Chondrocyte (in vitro differentiated cells): ENCODE results near the gene DHCR24. TPM values are rescaled to one million over a fixed set of nuclear protein-coding genes. Genes with fewer than 3 reads are reported as not detected.

Experiments used
- DNase-seq: peaks from one replicate; pipeline ENCODE4 v3.0.0; 2021; ENCODE audit warnings: mixed read lengths, low spot score
- H3K27ac Mint-ChIP-seq: one replicate; pipeline ENCODE4 v1.8.0; 2021; ENCODE audit warnings: mild to moderate bottlenecking, moderate library complexity, mixed read lengths; ENCODE audit not compliant: unreplicated experiment
- H3K27me3 Mint-ChIP-seq: 2 replicates; pipeline ENCODE4 v1.8.0; 2021; ENCODE audit warnings: low read depth, mixed read lengths
- H3K36me3 Mint-ChIP-seq: 2 replicates; pipeline ENCODE4 v1.8.0; 2021; ENCODE audit warnings: low read depth, mixed read lengths
- H3K4me1 Mint-ChIP-seq: 2 replicates; pipeline ENCODE4 v1.8.0; 2021; ENCODE audit warnings: low read depth, mild to moderate bottlenecking, mixed read lengths
- H3K4me3 Mint-ChIP-seq: one replicate; pipeline ENCODE4 v1.8.0; 2021; ENCODE audit warnings: mild to moderate bottlenecking, moderate library complexity, mixed read lengths; ENCODE audit not compliant: unreplicated experiment
- H3K9me3 Mint-ChIP-seq: 2 replicates; pipeline ENCODE4 v1.8.0; 2021; ENCODE audit warnings: low read depth, mixed read lengths
- total RNA-seq: library from RNA; stranded (reverse); gene quantifications from 3 replicates; pipeline ENCODE4 v1.2.1, GENCODE V29; 2021
- TF ChIP-seq, protein P1 (sequence below): fragments of 200-600 bp; sonication (generic); IDR thresholded peaks from 2 replicates; pipeline ENCODE4 v1.5.0; 2021; ENCODE audit warnings: antibody characterized with exemption, mild to moderate bottlenecking, moderate library complexity

DHCR24 gene
- total RNA-seq, 1 donor from 2014 or later, result 129 TPM

DNA sequence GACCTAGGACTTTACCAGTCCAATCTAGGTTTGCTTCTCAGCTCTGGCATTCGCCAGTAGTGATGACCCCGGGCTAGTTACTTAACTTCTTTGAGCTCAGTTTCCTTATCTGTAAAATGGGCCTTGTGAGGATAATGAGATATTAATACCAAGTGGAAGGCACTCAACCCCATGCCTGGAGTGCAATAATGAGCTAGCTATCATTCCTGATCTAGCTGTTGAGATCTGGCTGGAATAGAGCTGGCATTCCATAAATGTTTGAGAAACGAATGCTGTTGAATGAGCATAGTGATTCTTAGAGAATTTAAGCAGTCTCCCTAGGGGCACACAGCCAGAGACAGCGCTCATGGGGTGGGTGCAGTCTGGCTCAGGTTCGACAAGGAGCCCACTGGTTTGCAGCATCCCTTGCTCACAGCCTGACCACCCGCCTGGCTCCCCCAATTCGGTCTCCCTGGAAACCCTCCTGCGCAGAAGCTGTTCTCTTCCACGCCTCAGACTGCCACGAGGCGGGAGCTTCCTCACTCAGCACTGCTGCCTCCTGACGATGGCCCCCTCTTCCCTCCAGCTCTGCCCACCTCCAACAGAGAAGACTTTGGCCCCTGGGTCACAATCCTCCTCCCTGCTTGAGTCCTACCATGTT is 32.5 kb downstream of the DHCR24 start:
- peaks cover 38% of the 10 kb centered on the region for H3K36me3 Mint-ChIP-seq

DNA sequence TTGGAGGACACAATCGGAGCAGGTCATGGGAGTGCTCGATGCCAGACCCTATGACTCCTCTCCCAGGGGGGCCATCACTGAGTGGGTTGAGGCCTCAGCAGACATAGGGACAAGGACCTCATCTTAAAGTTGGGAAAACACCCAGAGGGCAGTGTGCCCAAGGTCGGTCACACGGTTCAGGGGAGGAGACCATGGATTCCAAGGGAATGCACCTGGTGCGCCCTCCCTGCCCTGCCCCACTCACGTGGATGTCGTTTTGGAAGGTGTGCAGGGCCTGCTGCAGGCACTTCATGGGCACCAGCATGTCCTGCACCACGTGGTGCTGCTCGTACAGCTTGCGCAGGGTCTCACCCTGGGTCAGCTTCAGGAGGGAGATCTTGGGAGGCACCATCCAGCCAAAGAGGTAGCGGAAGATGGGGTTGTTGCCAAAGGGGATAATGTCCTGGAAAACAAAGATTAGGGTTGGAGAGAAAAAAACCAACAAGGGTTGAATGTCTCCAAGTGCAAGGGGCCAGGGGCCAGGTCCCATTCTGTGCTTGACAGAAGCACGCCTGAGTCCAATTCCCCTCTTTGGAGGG is 33.1 kb downstream of the DHCR24 start:
- H3K36me3 Mint-ChIP-seq, result peaks cover 43% of the 10 kb centered on the region
- TF ChIP-seq, protein P1, sequence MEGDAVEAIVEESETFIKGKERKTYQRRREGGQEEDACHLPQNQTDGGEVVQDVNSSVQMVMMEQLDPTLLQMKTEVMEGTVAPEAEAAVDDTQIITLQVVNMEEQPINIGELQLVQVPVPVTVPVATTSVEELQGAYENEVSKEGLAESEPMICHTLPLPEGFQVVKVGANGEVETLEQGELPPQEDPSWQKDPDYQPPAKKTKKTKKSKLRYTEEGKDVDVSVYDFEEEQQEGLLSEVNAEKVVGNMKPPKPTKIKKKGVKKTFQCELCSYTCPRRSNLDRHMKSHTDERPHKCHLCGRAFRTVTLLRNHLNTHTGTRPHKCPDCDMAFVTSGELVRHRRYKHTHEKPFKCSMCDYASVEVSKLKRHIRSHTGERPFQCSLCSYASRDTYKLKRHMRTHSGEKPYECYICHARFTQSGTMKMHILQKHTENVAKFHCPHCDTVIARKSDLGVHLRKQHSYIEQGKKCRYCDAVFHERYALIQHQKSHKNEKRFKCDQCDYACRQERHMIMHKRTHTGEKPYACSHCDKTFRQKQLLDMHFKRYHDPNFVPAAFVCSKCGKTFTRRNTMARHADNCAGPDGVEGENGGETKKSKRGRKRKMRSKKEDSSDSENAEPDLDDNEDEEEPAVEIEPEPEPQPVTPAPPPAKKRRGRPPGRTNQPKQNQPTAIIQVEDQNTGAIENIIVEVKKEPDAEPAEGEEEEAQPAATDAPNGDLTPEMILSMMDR, result no peak
- no peaks in the 10 kb centered on the region for H3K9me3 Mint-ChIP-seq
- DNase-seq, result peak; percentile 51
- H3K27ac Mint-ChIP-seq, result no peak overlapping the region
- peaks cover 22% of the 10 kb centered on the region for H3K4me1 Mint-ChIP-seq
- no peak overlapping the region for H3K4me3 Mint-ChIP-seq
- H3K27me3 Mint-ChIP-seq, result no peaks in the 10 kb centered on the region

More for the DNA sequence above, 32.5 kb downstream of the DHCR24 start:
- no peak overlapping the region for H3K27ac Mint-ChIP-seq
- H3K9me3 Mint-ChIP-seq, result no peaks in the 10 kb centered on the region
- DNase-seq, result peak; percentile 68
- peaks cover 22% of the 10 kb centered on the region for H3K4me1 Mint-ChIP-seq
- TF ChIP-seq, protein P1, result no peak
- H3K4me3 Mint-ChIP-seq, result no peak overlapping the region
- no peaks in the 10 kb centered on the region for H3K27me3 Mint-ChIP-seq

DNA sequence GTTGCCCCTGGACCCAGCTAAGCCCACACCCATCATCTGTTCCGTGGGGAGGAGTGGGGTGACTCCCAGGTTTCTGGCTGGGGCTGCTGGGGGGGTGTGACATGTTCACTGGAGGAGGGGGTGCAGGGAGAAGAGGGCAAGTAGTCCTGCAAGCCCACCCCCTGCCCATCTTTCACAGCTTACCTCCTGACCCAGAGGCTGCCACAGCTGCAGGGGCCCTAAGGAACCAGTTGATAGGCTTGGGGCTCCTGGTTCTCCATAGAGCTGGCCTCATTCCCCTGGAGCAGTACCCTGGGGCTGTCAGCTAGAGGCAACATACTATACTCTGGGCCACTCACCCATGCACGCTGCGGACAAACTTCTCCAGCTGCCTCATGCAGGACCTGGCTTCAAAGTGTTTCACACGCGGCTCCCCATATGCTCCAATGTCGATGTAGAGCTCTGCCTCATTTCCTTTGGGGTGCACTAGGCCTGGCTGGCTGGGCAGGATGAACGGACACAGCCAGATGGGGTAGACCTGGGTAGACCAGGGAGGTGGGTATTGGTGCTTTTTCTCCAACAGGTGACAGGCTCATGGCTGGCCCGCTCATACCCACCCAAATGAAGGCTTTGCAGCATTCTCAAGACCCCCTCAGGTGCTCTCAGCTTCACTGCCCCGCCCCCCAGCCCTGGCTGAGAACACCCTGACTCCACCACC is 33.8 kb downstream of the DHCR24 start:
- Mint-ChIP-seq H3K4me3 (no peak overlapping the region), H3K27ac (no peak overlapping the region), H3K9me3 (no peaks in the 10 kb centered on the region), H3K27me3 (no peaks in the 10 kb centered on the region), H3K4me1 (peaks cover 22% of the 10 kb centered on the region), H3K36me3 (peaks cover 45% of the 10 kb centered on the region)
- DNase-seq, result peak; percentile 58
- TF ChIP-seq, protein P1, result no peak

DNA sequence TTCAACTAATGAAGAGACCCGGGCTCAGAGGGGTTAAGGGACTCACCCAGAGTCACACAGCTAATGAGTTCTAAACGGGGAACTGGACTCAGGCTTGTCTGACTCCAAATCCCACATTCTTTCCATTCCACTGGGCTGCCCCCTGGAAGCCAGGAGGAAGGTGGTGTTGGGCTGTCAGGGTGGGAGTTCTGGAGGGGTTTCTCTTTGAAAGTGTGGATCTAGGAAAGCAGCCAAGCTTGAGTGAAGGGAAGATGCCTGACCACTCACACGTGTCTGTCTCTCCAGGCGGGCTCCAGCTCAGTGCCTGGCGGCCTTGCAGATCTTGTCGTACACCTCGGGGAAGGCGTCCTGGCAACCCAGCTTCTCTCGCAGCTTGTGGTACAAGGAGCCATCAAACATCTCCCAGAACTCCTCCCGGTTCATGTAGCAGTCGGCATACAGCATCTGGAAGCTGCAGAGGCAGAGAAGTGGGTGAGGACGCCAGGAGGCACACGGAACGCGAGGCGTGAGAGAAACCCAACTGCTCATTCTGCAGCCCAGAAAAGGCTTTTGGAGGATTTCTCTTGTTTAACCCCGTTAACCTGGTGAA is 35.0 kb downstream of the DHCR24 start:
- DNase-seq, result peak; percentile 69
- no peak overlapping the region for H3K4me3 Mint-ChIP-seq
- no peaks in the 10 kb centered on the region for H3K27me3 Mint-ChIP-seq
- H3K9me3 Mint-ChIP-seq, result no peaks in the 10 kb centered on the region
- TF ChIP-seq, protein P1, result no peak
- H3K36me3 Mint-ChIP-seq, result peaks cover 45% of the 10 kb centered on the region
- H3K4me1 Mint-ChIP-seq, result peaks cover 17% of the 10 kb centered on the region
- no peak overlapping the region for H3K27ac Mint-ChIP-seq

DNA sequence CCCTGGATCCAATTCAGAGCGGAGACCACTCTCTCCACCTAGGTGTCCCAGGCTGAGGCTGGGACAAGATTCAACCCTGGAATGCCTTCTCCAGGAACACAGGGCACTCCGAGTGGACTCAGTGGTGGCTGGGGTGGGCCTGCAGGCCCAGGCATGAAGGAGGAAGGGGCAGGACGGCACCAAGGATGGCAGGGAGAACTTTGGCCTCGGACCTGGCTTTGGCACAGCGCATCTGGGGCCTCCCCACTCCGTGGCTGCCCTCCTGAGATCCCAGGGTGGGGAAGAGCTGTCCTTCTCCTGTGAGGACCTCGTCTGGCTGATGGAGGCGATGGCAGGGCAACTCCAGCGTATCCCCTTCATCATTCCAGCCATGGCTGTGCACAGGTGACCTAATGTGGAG is 35.6 kb downstream of the DHCR24 start:
- TF ChIP-seq, protein P1, result no peak
- DNase-seq, result peak; percentile 68
- H3K9me3 Mint-ChIP-seq, result no peaks in the 10 kb centered on the region
- peaks cover 10% of the 10 kb centered on the region for H3K4me1 Mint-ChIP-seq
- no peaks in the 10 kb centered on the region for H3K27me3 Mint-ChIP-seq
- no peak overlapping the region for H3K4me3 Mint-ChIP-seq
- H3K27ac Mint-ChIP-seq, result no peak overlapping the region
- H3K36me3 Mint-ChIP-seq, result peaks cover 45% of the 10 kb centered on the region
